HG03060 (cell line): ENCODE data around the gene UBE4B.
"Not testable (repeated sequence)": the region's sequence is repeated elsewhere in the genome, so short reads cannot be mapped to it uniquely, and the experiment has no call there.

Source experiments
- ATAC-seq: cut with Tn5 transposase; IDR thresholded peaks from one replicate; pipeline ENCODE4 v1.9.1; 2021; ENCODE audit warnings: low read depth, moderate number of reproducible peaks; ENCODE audit not compliant: unreplicated experiment

Gene UBE4B

DNA sequence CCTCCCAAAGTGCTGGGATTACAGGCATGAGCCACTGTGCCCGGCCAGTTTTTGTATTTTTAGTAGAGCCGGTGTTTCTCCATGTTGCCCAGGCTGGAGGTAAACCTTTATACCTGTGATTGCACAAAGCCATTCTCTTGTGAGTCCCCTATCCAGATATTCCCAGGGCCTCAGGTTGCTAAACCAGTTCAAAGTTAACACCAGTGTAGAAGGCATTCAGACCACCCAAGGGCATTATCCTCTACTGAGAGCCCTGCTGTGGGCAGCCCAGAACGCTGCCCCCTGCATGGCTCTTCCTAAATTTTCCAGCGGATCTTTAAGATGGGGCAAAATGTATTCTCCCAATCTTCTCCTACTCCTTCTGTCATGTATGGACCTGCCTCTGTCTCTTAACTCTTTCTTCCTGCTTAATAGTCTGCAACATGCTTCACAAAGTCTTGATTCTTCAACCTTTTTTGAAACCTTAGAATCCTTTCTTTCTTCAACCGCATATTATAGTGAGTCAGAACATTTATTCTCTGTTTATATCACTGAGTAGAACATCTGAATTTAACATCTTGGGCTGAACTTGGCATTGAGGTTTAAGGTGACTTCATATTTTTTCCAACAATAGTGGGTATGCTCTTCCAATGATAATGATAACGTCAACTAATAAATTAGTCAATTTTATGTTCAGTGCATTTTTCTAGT, 36.0 kb downstream of the UBE4B start:
- ATAC-seq = no peak

DNA sequence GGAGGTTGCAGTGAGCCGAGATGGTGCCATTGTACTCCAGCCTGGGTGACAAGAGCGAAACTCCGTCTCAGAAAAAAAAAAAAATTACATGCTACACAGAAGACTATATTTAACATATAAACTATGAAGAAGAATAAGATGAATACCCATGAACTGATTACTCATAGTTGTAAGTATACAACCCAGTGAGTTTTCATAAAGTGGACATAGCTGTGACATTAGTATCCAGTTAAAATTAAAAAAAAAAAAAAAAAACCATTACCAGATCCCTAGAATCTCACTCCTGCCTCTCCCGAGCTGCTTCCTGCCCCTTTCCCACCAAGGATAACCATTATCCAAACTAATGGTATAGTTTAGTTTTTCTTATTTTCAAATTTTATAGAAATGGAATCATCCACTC, 37.4 kb downstream of the UBE4B start:
- ATAC-seq = no peak

DNA sequence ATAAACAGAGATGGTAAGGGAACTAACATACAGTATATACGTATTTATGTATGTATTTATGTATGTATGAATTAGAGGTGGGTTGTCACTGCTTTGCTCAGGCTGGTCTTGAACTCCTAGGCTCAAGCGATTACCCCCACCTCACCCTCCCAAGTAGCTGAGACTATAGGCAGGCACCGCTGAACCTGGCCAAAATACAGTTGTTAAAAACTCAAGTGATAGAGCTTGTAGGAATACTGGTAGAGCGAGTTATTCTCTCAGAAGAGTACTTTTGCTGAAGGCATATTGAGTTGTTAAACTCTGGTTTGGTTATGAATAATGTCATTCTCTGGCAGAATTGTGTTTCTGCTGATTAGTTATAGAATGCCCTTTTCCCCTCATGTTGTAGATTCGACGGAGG, 38.9 kb downstream of the UBE4B start:
- ATAC-seq = no peak

DNA sequence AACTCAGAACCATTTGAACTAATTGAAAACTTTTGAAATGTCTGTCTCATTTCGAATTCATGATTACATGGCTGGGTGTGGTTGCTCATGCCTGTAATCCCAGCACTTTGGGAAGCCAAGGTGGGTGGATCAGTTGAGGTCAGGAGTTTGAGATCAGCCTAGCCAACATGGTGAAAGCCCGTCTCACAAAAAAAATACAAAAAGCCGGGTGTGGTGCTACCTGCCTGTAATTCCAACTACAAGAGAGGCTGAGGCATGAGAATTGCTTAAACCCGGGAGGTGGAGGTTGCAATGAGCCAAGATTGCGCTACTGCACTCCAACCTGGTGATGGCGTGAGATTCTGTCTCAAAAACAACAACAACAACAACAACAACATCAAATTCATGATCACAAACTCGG, 40.6 kb downstream of the UBE4B start:
- not testable (repeated sequence) for ATAC-seq

DNA sequence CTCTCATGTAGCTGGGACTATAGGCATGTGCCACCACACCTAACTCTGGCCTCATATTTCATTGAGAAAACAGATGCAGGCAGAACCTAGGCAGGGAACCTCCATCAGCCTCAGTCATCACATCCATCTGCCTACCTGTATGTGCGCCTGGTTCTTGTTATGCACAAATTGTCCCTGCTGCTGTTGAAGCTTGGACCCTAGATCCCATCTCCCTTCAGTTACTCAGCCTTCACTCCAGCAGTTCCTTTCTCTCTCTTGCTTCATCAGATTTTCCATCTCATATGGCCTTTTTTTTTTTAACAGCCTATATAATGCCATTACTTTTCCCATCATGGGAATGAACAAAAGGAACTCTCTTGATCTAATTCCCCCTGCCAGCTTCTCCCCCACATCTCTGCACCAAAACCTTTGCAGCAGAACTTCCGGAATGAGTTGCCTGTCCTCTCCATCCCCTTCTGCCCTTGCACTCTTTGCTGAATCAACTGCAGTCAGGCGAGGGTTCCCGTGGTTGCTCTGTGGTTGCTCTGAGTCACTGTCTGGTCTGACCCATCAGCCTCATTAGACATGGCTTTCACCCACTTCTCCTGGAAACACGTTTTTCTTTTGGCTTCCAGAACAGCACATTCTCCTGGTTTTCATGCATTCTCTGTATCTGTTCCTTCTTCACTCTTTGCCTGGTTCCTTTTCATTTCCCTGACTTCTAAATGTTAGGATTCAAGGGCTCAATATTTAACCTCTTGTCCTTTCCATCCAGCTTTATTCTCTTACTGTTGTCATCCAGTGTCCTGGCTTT, 41.5 kb downstream of the UBE4B start:
- no peak for ATAC-seq

DNA sequence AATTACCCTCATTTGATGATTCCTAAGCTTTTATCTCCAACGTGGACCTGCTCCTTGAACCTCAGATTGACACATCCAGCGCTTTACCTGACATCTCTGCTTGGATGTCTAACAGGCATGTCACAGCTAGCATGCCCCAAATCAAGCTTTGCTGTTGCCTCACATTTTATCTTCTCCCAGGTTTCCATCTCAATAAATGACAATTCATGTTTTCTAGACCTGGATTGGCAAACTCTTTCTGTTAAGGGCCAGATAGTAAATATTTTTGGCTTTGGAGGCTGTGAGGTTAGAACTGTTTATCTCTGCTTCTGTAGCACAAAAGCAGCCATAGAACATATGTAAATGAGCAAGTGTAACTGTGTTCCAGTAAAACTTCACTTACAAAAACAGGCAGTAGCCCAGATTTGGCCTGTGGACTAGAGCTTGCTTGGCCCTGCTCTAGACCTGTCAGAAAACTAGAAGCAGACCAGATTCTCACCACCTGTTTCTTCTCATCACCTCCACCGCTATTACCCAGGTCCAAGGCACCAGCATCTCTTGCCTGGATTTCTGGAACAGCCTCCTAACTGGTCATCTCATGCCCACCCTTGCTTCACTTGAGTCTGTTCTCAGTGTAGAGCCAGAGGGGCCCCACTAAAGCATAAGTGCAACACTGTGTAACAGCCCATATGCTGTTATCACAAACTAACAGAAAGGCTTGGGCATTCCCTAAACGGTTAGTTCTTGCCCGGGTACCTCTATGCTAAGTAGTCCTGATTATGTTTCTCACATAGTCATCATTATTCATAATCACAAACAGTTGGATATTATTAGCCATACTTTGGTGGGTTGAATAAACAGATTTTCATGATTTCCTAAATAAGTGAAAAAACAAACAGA, 42.3 kb downstream of the UBE4B start:
- no peak for ATAC-seq

DNA sequence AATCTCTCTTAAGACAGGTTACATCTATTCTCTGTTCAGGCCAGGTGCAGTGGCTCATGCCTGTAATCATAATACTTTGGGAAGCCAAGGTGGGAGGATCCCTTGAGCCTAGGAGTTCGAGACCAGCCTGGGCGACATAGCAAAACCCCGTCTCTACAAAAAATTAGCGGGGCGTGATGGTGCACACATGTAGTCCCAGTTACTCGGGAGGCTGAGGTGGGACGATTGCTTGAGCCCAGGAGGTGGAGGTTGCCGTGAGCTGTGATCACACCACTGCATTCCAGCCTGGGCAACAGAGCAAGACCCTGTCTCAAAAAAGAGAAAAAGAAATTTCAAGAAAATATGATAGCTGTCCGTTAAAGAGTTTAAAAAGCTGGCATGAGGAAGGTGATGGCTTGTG, 43.0 kb downstream of the UBE4B start:
- no peak for ATAC-seq

DNA sequence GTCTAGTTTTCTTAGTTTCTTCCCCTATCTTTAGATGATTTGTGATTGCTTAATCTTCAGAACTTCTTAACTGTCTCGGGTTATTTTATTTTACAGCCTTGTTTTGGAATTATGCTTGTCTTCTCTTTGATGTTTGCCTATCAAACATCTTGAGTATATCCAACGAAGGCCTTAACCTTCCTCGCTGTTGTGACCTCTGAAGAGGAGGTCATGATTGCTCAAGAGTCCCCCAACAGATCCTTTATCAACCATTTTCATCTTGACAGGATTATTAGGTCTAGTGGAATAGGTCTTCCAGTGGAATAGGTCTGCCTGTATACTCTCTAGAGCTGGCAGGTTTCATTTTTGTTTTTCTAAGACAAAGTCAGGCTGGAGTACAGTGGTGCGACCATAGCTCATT, 45.7 kb downstream of the UBE4B start:
- no peak for ATAC-seq

DNA sequence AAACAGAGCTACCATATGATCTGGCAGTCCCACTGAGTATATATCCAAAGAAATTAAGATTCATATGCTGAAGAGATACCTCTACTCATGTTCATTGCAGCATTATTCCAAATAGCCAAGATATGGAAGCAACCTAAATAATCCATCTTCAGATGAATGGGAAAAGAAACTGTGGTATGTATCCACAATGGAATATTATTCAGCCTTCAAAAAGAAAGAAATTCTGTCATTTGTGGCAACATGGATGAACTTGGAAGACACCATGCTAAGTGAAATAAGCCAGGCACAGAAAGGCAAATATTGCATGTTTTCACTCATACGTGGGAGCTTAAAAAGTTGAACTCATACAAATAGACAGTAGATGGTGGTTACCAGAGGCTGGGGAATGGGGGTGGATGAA, 47.8 kb downstream of the UBE4B start:
- no peak for ATAC-seq

DNA sequence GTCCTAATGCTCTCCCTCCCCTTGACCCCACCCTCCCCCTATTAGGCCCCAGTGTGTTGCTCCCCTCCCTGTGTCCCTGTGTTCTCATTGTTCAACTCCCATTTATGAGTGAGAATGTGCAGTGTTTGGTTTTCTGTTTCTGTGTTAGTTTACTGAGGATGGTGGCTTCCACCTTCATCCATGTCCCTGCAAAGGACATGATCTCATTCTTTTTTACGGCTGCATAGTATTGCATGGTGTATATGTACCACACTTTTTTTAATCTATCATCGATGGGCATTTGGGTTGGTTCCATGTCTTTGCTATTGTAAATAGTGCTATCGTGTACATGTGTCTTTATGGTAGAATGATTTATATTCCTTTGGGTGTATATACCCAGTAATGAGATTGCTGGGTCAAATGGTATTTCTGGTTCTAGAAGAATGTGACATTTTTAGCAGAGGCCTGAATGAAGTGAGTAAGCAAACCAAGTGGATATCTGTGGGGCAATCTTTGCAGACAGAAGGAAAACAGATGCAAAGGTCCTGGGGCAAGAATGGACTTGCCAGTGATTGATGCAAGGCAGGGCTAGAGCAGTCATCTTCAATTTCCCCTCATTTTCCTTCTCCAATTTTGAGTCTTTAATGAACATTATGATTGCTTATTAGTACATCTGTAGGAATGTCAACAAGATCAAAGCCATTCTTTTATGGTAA, 50.2 kb downstream of the UBE4B start:
- ATAC-seq = no peak

DNA sequence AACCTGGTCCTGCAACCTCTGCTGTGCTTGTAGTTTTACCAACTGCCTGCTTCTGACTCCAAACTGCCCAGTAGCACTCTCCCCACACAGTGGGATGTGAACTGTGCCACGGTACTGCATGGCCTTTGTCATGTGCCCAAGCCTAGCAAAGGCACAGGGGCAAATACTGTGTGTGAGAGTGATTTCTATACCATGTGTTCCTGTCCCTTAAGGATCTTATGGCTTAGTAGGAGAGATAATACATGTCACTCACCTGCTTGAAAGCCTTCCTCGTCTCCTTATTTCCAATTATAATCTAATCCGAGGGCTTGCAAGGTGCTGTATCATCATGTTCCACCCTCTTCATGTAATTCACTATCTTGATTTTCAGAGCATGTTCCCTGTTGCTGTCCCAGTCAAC, 51.3 kb downstream of the UBE4B start:
- ATAC-seq = no peak

DNA sequence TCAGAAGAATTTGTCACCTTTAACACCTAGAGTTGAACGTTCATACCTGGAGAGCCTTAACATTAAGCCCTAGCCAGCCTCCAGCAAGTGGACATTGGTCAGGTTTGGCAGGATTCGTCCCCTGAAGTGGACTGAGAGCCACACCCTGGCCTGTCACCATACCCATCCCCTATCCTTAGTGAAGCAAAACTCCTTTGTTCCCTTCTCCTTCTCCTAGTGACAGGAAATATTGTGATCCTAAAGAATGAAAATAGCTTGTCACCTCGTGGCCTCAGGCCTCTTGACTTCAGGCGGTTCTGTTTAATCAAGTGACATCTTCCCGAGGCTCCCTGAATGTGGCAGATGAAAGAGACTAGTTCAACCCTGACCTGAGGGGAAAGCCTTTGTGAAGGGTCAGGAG, 52.3 kb downstream of the UBE4B start:
- no peak for ATAC-seq

DNA sequence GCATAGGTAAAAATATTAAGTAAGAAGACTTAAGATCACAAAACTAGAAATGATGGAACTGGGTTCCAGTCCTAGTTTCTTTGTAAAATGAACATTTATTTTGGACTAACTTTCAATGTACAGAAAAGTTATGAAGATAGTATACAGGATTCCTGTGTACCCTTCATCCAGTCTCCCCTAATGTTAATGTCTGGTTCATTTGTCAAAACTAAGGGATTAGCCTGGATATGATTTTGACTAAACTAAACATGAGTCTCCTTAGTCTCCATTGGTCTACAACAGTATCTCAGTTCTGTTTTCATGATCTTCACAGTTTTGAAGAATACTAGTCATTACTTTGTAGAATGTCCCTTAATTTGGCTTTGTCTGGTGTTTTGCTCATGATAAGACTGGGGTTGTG, 54.5 kb downstream of the UBE4B start:
- no peak for ATAC-seq

DNA sequence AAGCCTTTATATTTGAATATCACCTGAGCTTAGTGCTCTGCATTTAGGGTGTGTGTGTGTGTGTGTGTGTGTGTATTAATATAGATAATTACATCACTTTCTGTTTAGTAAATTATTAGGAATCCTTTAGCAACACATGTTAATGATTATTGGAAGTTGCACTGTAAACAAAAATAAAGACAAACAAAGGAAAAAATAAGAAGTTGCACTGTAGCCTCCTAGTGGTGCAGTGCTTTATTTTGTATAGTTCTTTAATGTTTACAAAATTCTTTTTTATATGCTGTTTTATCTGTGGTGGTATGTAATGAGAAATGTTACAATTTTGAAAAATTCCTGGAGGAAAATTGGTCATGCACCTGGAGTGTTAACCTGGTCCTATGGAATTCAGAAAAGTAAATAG, 69.2 kb downstream of the UBE4B start:
- ATAC-seq = no peak

DNA sequence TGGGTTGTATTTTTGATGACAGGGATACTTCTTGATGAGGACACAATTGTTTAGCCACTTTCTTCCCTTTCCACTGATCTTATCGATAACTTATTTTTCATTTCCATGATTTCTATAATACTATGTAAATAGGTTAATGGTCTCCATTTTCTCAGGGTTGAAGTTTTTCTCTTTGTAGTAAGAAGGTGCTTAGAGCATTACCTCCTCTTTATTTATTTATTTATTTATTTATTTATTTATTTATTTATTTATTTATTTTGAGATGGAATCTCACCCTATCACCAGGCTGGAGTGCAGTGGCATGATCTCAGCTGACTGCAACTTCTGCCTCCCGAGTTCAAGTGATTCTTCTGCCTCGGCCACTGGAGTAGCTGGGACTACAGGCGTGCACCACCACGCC, 70.4 kb downstream of the UBE4B start:
- ATAC-seq = no peak

DNA sequence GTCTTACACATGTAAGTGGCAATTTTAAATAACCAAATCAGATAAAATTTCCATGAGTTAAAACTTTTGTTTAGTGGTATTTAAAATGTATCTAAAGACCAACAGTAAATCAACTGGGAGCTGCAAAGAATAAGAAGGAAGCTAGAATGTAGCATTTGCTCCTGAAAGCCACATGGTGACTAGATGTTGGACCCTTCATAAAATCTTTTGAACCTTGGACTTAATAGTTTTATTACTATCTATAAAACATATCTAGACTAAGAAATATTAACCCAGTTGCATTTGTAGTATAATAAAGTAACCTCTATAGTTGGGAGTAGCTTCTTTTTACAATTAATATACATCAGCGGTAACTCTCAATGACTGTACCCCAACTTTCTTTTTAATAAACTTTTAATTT, 72.1 kb downstream of the UBE4B start:
- no peak for ATAC-seq

DNA sequence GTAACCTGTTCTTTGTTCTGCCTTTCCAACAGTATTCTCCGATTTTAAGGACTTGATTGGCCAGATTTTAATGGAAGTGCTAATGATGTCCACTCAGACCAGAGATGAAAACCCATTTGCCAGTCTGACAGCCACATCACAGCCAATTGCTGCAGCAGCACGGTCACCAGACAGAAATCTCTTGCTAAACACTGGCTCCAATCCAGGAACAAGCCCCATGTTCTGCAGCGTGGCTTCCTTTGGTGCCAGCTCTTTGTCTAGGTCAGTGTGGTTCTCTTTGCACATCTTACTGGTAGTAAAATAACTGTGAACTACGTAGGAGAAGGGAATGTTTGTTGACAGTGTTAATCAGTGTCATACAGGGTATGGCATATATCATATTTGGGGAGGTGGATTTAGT, 72.7 kb downstream of the UBE4B start:
- no peak for ATAC-seq

DNA sequence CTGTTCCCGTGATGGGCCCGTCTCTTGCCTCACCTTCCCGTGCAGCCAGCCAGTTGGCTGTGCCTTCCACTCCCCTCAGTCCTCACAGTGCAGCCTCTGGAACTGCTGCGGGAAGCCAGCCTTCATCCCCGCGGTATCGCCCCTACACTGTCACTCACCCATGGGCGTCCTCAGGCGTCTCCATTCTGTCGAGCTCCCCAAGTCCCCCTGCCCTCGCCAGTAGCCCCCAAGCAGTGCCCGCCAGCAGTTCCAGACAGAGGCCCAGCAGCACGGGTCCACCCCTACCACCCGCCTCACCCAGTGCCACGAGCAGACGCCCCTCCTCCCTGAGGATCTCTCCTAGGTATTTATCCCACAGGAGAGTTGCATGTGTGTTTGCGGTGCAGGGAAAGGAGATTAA, 73.5 kb downstream of the UBE4B start:
- ATAC-seq = no peak

DNA sequence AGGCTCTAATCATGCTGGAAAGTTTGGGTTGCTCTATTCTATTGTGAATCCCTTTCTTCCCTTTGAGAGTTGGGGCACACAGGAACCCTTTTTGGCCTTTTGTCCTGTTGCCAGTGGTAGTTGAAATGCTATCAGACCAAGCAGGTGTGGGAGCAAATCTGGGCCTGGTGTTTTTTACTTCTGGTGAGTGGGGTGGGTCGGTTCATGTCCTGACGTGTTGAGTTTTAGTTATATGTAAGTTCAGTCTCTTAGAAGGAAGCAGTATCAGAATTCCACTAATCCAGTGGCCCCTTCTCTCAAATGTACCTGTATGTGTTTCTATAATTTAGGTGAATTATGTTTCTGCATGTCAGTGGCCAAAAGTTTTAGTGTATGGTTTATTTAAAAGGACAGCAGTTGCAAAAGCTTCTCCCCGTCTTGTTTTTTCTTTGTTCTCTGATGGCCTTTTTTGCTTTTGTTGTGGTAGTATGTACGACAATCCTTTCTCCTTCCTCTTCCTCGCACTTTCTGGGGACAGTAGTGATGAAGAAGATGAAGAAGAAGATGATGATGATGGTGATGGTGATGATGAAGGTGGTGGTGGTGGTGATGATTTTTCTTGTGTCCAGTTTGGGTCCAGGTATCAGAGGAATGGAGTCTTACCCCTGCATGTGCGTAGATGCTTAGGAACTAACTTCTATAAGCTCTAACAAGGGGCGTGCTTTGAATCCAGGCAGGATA, 74.2 kb downstream of the UBE4B start:
- ATAC-seq = no peak

DNA sequence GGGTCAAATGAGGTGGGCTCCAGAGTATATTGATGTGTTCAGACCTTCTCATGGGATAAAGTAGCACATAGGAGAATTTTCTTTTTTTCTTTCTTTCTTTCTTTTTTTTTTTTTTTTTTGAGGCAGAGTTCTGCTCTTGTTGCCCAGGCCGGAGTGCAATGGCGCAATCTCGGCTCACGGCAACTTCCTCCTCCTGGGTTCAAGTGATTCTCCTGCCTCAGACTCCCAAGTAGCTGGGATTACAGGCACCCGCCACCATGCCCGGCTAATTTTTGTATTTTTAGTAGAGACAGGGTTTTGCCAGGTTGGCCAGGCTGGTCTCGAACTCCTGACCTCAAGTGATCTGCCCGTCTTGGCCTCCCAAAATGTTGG, 74.7 kb downstream of the UBE4B start:
- ATAC-seq = not testable (repeated sequence)
